HT-29 (cell line): ENCODE data around the gene CLCN7. TPM values are rescaled to one million over a fixed set of nuclear protein-coding genes. Genes with fewer than 3 reads are reported as not detected.
"Not testable (repeated sequence)": the region's sequence is repeated elsewhere in the genome, so short reads cannot be mapped to it uniquely, and the experiment has no call there.

ENCODE experiments used
- DNase-seq: peaks from one replicate; pipeline ENCODE4 v3.0.0-alpha.2; 2015; ENCODE audit warnings: low spot score
- total RNA-seq: library from RNA; depleted of rRNA; stranded (reverse); fragments of >200 nt; shearing (Covaris generic); gene quantifications from 2 replicates; pipeline ENCODE4 v1.2.3, GENCODE V29; 2014

The CLCN7 gene
- total RNA-seq, 1 experiment from 2014 or later: 151 TPM

GRCh38 chr16:1487395-1488053 is 12.7 kb upstream of the CLCN7 start:
- no peak for DNase-seq

GRCh38 chr16:1486551-1487390 is 11.9 kb upstream of the CLCN7 start:
- DNase-seq: no peak

- no peak for DNase-seq
Measured at GRCh38 chr16:1485847-1486496, 11.1 kb upstream of the CLCN7 start.

- no peak for DNase-seq
Measured at GRCh38 chr16:1481906-1482835, 7.3 kb upstream of the CLCN7 start.

- not testable (repeated sequence) for DNase-seq
Measured at GRCh38 chr16:1478937-1479336, 4.1 kb upstream of the CLCN7 start.

- DNase-seq: no peak
Measured at GRCh38 chr16:1477033-1477432, 2.2 kb upstream of the CLCN7 start.

GRCh38 chr16:1475552-1476114 is 805 bp upstream of the CLCN7 start:
- DNase-seq: no peak

GRCh38 chr16:1474082-1474795 is 589 bp downstream of the CLCN7 start:
- no peak for DNase-seq

GRCh38 chr16:1472974-1473373 is 1.9 kb downstream of the CLCN7 start:
- DNase-seq: no peak

- no peak for DNase-seq
Measured at GRCh38 chr16:1471569-1472194, 3.1 kb downstream of the CLCN7 start.

GRCh38 chr16:1470481-1471251 is 4.2 kb downstream of the CLCN7 start:
- no peak for DNase-seq

GRCh38 chr16:1469693-1470201 is 5.1 kb downstream of the CLCN7 start:
- no peak for DNase-seq

- DNase-seq: not testable (repeated sequence)
Measured at GRCh38 chr16:1469141-1469540, 5.7 kb downstream of the CLCN7 start.

- DNase-seq: no peak
Measured at GRCh38 chr16:1468426-1468810, 6.4 kb downstream of the CLCN7 start.

GRCh38 chr16:1466968-1467521 is 7.8 kb downstream of the CLCN7 start:
- no peak for DNase-seq

GRCh38 chr16:1466054-1466453 is 8.8 kb downstream of the CLCN7 start:
- no peak for DNase-seq

GRCh38 chr16:1465567-1465915 is 9.3 kb downstream of the CLCN7 start:
- no peak for DNase-seq

- DNase-seq: no peak
Measured at GRCh38 chr16:1464894-1465566, 9.8 kb downstream of the CLCN7 start.
